Loucy (cell line): ENCODE data around the gene GDAP1L1.

Experiments used
- EZH2phosphoT487 ChIP-seq: fragments of 200-600 bp; IDR thresholded peaks from 2 replicates; pipeline ENCODE4 v1.6.1; 2018; ENCODE audit warnings: antibody characterized with exemption, mild to moderate bottlenecking, moderate library complexity, borderline replicate concordance
- TF ChIP-seq, protein P1 (sequence below): fragments of 200-600 bp; sonication (generic); conservative IDR thresholded peaks from 2 replicates; pipeline ENCODE4 v1.5.1; 2014; ENCODE audit warnings: mild to moderate bottlenecking, antibody characterized with exemption, low read length

DNA sequence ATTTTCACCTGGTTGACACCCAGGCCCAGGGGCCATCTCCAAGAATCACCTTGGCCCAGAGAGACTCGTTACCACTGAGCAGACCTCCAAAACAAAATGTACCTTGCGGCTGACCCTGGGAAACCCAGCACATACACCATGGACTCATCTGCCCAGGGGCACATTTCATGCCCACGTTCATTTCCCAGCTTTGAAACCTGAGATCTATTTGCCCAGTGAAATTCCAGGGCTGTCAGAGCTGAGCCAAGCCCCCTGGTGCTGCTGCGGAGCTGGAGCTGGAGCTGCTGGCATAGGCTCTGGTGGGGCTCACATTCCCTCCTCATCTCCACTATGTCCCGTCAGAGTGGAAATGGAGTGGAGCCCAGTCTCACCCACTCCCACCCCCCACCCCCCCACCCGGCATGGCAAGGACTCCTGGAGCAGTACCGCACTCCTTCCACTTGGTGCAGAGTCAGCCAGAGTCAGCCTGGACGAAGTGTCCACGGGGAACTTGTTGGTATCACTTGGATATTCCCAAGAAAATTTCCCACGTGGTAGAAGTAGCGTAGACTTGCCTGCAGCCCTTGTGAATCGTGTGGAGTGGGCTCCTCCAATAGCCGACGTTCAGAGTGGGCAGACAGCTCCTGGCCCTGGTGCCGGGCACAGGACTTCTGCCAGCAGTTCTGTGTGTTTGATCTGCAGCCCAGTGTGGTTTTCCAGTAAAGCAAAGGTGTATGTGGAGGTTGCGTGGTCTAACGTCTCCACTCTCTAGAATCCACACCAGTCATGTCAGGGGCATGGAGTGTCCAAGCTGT lies 18.4 kb upstream of the GDAP1L1 start:
- TF ChIP-seq, protein P1, sequence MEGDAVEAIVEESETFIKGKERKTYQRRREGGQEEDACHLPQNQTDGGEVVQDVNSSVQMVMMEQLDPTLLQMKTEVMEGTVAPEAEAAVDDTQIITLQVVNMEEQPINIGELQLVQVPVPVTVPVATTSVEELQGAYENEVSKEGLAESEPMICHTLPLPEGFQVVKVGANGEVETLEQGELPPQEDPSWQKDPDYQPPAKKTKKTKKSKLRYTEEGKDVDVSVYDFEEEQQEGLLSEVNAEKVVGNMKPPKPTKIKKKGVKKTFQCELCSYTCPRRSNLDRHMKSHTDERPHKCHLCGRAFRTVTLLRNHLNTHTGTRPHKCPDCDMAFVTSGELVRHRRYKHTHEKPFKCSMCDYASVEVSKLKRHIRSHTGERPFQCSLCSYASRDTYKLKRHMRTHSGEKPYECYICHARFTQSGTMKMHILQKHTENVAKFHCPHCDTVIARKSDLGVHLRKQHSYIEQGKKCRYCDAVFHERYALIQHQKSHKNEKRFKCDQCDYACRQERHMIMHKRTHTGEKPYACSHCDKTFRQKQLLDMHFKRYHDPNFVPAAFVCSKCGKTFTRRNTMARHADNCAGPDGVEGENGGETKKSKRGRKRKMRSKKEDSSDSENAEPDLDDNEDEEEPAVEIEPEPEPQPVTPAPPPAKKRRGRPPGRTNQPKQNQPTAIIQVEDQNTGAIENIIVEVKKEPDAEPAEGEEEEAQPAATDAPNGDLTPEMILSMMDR, result no peak
- TF ChIP-seq EZH2phosphoT487, result no peak
